ENCODE data around the gene PPP1R12B.
"Not testable (repeated sequence)": the region's sequence is repeated elsewhere in the genome, so short reads cannot be mapped to it uniquely, and the experiment has no call there.

Gene PPP1R12B

GRCh38 chr1:202349206-202349928 lies 868 bp downstream of the PPP1R12B start:
- no peak for DNase-seq (ENCODE audit: low read depth in 2 of 2)

DNA sequence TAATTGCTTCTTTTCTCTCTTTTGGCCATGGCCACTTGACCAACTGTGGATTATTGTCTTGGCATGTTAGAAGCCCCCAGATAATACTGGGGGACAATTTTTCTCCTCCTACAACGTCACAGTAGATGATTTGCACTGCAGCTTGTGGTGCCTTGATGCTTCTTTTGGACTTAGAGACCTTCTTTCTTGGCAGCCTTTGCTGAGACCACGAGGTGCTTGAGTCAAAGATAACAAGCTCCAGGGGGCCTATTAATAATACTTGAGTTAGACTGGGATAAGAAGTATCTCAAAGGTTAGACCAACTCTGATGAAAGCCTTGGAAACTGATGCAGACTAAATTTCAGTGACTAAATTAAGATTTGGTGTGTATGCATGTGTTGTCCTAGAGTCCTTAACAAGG lies 3.2 kb downstream of the PPP1R12B start:
- no peak for DNase-seq (ENCODE audit: low read depth in 2 of 2)

- DNase-seq (ENCODE audit: low read depth in 2 of 2), result not testable (repeated sequence)
These were observed 4.2 kb downstream of the PPP1R12B start for GRCh38 chr1:202352583-202353197.

DNA sequence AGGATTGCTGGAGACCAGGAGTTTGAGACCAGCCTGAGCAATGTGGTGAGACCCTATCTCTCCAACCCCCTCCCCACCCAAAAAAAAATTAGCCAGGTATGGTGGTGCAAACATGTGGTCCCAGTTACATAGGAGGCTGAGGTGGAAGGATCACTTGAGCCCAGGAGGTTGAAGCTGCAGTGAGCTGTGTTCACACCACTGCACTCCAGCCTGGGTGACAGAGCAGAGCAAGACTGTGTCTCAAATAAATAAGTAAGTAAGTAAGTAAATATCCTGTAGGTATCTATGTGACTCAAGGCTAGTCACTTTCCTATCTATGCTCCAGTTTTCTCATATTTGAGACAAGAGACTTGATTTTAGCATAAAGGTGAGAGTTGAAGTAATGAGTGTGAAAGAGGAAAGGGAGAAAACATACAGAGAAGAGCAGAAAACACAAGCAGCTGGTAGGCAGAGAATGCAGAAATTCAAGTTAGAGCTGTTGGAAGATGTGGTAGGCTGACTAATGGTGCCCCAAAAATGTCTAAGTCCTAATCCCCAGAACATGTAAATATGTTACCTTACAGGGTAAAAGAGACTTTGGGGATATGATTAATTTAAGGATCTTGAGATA lies 7.5 kb downstream of the PPP1R12B start:
- no peak for DNase-seq (ENCODE audit: low read depth in 2 of 2)

DNA sequence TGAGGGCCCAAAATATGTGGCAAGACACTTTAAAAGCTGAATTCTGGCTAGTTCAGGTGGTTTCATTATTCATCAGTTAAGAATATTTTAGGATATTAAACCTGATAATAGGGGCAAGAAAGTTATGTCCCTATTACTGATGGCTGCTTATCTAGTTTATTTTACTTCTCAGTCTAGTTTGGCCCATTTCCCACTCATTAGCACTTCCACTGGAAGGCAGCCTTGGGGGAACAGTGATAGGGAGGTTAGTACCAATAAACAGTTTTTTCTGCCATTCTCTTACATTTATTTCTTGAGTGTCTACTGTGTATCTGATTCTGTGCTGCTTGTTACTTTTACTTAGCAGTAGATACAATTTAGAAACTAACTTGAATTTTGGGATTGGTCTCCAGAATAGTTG lies 9.0 kb downstream of the PPP1R12B start:
- DNase-seq (ENCODE audit: low read depth in 2 of 2), result no peak

DNA sequence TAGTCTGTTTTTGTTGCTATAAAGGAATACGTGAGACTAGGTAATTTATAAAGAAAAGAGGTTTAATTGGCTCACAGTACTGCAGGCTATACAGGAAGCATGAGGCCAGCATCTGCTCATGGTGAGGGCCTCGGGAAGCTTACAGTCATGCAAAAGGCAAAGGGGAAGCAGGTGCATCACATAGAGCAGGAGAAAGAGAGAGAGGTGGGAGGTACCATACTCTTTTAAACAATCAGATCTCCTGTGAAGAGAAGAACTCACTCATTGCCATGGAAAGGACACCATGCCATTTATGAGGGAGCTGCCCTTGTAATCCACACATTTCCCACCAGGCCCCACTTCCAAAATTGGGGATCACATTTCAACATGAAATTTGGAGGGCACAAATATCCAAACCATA lies 12.7 kb downstream of the PPP1R12B start:
- DNase-seq (ENCODE audit: low read depth in 2 of 2), result no peak

GRCh38 chr1:202361701-202362100 lies 13.2 kb downstream of the PPP1R12B start:
- DNase-seq (ENCODE audit: low read depth in 2 of 2), result no peak

GRCh38 chr1:202362212-202362611 lies 13.7 kb downstream of the PPP1R12B start:
- DNase-seq (ENCODE audit: low read depth in 2 of 2), result no peak

DNA sequence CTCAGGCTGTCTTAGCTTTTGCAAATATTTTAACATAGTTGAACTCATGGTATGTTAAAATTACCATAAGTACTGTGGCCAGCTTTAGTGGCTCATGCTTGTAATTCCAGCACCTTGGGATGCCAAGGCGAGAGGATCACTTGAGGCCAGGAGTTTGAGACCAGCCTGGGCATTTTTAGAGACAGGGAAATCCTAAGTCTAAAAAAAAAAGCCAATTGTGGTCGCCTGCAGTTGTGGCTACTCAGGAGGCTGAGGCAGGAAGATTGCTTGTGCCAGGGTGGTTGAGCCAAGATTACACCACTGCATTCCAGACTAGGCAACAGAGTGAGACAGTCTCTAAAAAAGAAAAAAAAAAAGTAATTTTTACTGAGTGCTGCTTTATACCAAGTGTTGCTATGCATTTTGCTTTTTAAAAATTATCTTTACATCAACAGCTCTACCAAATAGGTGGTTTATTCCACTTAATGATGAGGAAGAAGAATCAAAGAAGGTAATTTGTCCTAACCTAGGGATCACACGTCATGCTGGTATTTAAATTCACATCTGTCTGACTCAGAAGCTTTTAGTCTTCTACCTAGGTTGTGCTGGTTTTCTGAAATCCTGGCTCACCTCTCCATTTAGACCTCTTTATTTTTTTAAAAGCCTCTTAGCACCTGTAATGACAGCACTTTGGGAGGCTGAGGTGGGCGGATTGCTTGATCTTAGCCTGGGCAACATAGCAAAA lies 16.8 kb downstream of the PPP1R12B start:
- no peak for DNase-seq (ENCODE audit: low read depth in 2 of 2)

DNA sequence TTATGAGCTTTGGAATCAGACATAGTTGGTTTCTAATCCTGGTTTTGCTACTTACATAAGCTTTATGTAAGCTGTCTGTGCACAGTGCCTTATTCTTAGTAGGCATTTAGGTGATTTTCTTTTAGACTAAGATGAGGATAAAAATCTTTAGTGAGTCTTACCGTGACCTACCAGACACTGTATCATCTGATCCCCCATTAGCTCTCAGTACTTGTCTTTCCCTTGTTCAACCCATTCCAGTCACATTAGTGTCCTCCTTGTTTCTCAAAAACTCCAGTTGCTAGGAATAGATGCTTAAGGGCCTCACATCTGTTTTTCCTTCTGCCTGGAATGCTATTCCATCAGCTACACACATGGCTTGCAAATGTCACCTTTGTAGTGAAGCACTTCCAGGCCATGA lies 18.8 kb downstream of the PPP1R12B start:
- no peak for DNase-seq (ENCODE audit: low read depth in 2 of 2)

DNA sequence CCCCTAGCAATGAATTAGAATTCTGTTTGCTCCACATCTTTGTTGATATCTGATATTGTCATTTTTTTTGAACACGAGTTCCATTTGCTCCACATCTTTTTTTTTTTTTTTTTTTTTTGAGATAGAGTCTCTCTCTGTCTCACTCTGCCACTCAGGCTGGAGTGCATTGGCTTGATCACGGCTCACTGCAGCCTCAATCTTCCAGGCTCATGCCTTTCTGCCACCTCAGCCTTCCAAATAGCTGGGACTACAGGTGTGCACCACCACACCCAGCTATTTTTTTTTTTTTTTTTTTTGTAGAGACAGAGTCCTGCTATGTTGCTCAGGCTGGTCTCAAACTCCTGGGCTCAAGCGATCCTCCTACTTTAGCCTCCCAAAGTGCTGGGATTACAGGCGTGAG lies 22.4 kb downstream of the PPP1R12B start:
- not testable (repeated sequence) for DNase-seq (ENCODE audit: low read depth in 2 of 2)

- DNase-seq (ENCODE audit: low read depth in 2 of 2), result no peak
These were observed 25.6 kb downstream of the PPP1R12B start for GRCh38 chr1:202374099-202374498.

DNA sequence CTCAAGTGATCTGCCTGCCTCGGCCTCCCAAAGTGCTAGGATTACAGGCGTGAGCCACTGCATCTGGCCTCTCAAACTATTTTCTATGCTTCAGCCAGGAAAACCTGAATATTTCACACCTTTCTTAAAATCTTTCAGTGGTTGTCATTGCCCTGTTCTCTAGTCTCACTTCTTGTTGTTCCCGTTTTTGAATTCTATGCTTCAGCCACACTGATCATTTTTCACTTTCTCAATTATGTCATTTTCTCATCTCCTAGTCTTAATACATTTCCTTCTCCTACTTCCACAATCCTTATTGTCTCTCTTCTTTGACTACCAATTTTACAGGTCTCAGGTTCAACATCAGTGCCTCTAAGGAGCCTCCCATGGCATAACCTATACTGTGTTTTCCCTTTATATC lies 26.7 kb downstream of the PPP1R12B start:
- DNase-seq (ENCODE audit: low read depth in 2 of 2), result not testable (repeated sequence)

GRCh38 chr1:202376247-202376646 lies 27.7 kb downstream of the PPP1R12B start:
- DNase-seq (ENCODE audit: low read depth in 2 of 2), result no peak

DNA sequence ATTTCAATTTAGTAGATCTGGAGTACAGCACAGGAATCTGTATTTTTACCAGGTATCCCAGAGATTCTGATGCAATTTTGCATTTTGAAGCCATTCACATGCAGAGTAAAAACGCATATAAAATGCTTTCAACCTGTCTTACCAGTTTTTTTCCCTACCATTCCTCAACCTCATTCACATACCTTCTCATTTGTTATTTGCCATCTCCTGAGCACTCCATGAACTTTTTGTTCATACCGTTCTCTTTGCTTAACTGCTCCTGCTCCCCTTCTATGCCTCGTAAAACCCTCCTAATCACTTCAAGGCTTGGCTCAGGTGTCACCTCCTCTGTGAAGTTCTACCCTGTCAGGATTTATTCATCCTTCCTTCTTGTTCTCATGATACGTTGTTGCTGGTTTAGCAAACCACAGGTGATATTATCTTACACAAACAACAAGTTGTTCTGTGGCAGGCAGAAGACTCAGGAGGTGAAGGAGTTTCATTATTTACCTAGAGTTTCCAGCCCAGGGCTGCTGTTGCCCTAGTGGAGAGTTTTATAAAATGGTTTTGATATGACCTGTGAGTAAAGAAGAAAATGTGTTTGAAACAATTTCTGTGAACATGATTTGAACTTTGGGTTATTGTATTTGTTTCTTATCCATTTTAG lies 31.5 kb downstream of the PPP1R12B start:
- DNase-seq (ENCODE audit: low read depth in 2 of 2), result not testable (repeated sequence)

DNA sequence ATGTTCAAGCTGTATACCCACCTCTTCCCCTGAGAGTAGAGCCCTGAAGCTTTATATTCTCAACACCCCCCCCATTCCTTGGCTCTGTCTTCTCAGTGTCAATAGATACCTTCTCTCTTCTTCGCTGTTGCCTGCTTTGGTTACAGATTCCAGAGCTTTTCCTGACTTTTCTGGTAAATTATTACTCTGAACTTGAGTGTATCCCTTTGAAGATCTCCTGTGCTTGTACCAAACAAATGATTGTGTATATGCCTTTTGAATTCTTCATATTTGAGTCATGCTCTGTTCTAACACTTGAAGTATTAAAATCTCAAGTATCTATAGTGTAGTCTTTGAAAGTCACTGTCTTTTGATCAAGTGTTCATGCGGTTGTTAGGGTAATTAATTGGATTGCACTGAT lies 32.0 kb downstream of the PPP1R12B start:
- not testable (repeated sequence) for DNase-seq (ENCODE audit: low read depth in 2 of 2)

DNA sequence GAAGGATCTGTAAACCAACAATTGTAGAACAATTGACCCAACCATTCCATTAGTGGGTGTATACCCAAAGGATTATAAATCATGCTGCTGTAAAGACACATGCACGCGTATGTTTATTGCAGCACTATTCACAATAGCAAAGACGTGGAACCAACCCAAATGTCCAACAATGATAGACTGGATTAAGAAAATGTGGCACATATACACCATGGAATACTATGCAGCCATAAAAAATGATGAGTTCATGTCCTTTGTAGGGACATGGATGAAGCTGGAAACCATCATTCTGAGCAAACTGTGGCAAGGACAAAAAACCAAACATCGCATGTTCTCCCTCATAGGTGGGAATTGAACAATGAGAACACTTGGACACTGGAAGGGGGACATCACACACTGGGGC lies 33.4 kb downstream of the PPP1R12B start:
- DNase-seq (ENCODE audit: low read depth in 2 of 2), result not testable (repeated sequence)

GRCh38 chr1:202395831-202396230 lies 47.3 kb downstream of the PPP1R12B start:
- DNase-seq (ENCODE audit: low read depth in 2 of 2), result not testable (repeated sequence)

DNA sequence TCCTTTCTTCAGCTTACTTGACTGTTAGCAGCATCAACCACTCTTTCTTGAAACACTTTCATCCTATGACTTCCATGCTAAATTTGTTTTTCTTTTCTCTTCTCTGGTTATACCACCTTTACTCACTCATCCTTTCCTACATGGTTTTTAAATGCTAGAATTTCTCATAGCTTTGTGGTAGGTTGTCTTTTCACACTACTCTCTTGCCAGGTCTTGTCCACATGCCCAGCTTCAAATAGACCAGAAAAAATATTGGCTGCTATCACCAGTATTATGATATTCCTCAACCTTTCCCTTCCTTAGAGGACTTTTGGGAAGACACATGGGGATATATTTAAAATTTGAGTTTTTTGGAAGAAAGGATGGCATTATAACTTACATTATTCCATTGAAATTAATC lies 48.8 kb downstream of the PPP1R12B start:
- DNase-seq (ENCODE audit: low read depth in 2 of 2), result no peak

DNA sequence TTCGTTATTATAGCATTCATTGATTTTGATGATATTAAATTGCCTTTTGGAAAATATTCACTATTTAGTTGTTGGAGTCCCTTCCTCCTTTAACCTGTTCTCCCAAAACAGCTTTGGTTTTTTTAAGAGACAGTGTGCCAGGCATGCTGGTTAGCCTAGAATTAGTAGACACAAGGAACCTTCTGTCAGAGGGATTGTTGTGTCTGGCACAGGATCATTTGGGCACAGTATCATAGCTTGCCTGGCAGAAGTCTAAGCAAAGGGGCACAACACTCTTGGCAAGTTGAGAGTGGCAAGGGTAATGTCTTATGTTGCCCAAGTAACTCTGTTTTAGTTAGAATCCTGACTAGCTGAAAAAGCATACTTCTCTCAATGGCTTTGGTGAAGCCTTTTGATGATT lies 49.9 kb downstream of the PPP1R12B start:
- not testable (repeated sequence) for DNase-seq (ENCODE audit: low read depth in 2 of 2)

GRCh38 chr1:202401771-202402170 lies 53.3 kb downstream of the PPP1R12B start:
- not testable (repeated sequence) for DNase-seq (ENCODE audit: low read depth in 2 of 2)

GRCh38 chr1:202403381-202403780 lies 54.9 kb downstream of the PPP1R12B start:
- DNase-seq (ENCODE audit: low read depth in 2 of 2), result not testable (repeated sequence)

All from stimulated activated CD4-positive, alpha-beta T cell treated with anti-CD3 and anti-CD28 coated beads, Interleukin-15, amount 100 ng/mL, for 48 hours (primary cell).